Muscle layer of duodenum (tissue), 2 donors: ENCODE measurements around the gene ZNF281.

Experiments used
- H3K27ac ChIP-seq: one replicate; pipeline ENCODE4 v1.7.0; 2013; ENCODE audit warnings: mild to moderate bottlenecking, low read length
- H3K27me3 ChIP-seq: one replicate; pipeline ENCODE4 v1.7.0; 2013; ENCODE audit warnings: low read depth, mild to moderate bottlenecking, control low read depth, low read length
- H3K36me3 ChIP-seq, 2 donors: one replicate each; pipeline ENCODE4 v1.7.0; 2013; ENCODE audit warnings: low read length in 2 of 2, control low read depth in 1 of 2, mild to moderate bottlenecking in 1 of 2; ENCODE audit not compliant: insufficient read depth in 2 of 2, control insufficient read depth in 1 of 2
- H3K4me1 ChIP-seq, 2 donors: one replicate each; pipeline ENCODE4 v1.7.0; 2013; ENCODE audit warnings: low read length in 2 of 2, mild to moderate bottlenecking in 2 of 2, control low read depth in 1 of 2, moderate library complexity in 1 of 2; ENCODE audit not compliant: insufficient read depth in 2 of 2, control insufficient read depth in 1 of 2
- H3K4me3 ChIP-seq, 2 donors: one replicate each; pipeline ENCODE4 v1.7.0; 2013; ENCODE audit warnings: low read length in 2 of 2, low read depth in 1 of 2, mild to moderate bottlenecking in 1 of 2
- H3K9me3 ChIP-seq, 2 donors: one replicate each; pipeline ENCODE4 v1.7.0; 2013; ENCODE audit warnings: low read length in 2 of 2, control low read depth in 1 of 2, mild to moderate bottlenecking in 1 of 2; ENCODE audit not compliant: control insufficient read depth in 1 of 2
- donor health status: healthy.

The ZNF281 gene

DNA sequence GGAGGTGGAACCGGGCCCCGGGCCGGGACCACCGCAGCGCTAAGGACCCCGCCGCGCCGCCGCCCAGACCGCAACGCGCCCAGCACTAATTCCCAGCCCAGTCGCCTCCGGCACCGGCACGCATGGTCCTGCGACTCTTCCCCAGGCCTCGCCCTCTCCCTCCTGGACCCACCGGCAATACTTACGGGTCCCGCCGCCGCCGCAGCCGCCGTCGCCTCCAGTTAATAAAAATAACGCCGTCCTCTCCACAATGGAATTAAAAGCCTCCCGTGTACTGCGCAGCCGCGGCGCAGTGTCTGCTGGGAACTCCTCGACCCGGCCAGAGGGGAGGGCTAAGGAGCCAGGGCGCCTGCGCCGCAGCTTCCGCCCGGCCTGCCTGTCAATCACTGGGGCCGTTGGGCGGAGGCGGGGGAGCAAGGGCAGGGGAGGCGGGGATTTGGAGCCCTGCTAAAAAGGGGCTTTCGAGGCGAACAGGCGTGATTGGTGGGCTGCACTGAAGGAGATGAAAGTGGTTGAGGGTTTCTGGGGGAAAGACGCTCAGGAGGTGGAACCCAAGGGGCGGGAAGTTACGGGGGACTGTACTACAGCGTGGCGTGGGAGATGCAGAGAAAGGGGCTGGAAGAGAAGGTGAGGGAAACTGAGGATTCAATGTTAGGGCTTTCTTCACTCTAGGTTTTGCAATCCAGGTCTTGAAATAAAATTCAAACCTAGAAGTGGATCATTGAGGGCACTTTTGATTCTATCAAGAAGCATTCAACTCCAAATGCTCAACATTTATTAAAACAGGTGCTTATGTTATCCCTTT, at the start of gene ZNF281:
Gene ZNF281, minus strand, starts transcription at position 276 of the 805 bp plus-strand sequence. CDS start 331 bp downstream, outside the sequence.
- Histone ChIP-seq H3K36me3 (peaks cover 0 to 6% of the 10 kb centered on the region in 2 donors), H3K9me3 (no peaks in the 10 kb centered on the region), H3K27ac (peak within 1 kb of the TSS; percentile 83), H3K27me3 (no peaks in the 10 kb centered on the region), H3K4me1 (peaks cover 14 to 45% of the 10 kb centered on the region in 2 donors), H3K4me3 (peak within 1 kb of the TSS; percentile 85 to 95)

GRCh38 chr1:200458780-200459179, 48.9 kb upstream of the ZNF281 start:
- H3K4me3 ChIP-seq = no peak overlapping the region
- no peaks in the 10 kb centered on the region for H3K9me3 ChIP-seq
- H3K27me3 ChIP-seq = no peaks in the 10 kb centered on the region
- no peak overlapping the region for H3K27ac ChIP-seq
- no peaks in the 10 kb centered on the region for H3K4me1 ChIP-seq
- H3K36me3 ChIP-seq = no peaks in the 10 kb centered on the region

DNA sequence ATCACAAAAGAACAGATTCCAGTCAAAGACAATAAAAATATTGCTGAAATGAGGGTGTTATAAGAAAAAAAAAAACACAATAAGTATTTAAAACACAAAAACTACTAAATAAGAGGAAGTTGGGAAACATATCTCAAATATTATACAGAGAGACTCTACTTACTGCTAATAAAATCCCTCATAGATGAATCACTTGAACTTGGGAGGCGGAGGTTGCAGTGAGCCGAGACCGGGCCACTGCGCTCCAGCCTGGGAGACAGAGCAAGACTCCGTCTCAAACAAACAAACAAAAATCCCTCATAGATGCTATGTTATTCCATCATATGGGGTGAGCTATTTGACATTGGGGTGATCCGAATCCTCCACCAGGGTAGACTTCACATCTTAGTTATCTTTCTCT, 48.0 kb upstream of the ZNF281 start:
- no peak overlapping the region for H3K27ac ChIP-seq
- no peaks in the 10 kb centered on the region for H3K4me1 ChIP-seq
- no peak overlapping the region for H3K4me3 ChIP-seq
- no peaks in the 10 kb centered on the region for H3K27me3 ChIP-seq
- H3K9me3 ChIP-seq = no peaks in the 10 kb centered on the region
- no peaks in the 10 kb centered on the region for H3K36me3 ChIP-seq

DNA sequence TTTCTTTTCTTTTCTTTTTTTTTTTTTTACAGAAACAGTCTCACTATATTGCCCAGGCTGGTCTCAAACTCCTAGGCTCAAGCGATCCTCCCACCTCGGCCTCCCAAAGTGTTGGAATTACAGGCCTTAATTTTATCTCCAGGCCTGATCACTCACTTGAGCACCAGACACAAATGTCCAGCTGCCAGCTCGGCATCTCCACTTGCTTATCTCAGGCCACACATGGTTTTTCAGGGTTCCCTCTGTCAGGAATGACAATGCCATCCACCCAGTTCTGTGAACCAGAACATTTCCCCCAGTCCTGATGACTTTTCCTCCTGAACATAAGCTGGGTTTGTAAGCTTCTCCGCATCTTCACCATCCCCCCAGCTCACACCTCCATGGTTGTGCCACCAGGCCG, 44.6 kb upstream of the ZNF281 start:
- H3K9me3 ChIP-seq = no peaks in the 10 kb centered on the region

DNA sequence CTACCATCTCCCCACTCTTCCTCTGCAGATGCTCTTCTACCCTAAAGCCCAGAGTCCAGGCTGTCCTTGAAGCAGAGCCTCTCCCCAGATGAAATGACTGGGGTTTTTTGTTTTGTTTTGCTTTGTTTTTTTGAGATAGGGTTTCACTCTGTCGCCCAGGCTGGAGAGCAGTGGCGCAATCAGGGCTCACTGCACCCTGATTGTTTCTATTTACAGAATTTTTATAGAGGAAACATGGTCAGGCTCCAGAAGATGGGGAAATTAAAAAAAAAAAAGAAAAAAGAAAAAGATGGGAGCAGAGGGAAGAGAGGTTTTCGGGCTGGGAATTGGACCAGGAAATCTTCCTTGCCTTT, 43.7 kb upstream of the ZNF281 start:
- no peaks in the 10 kb centered on the region for H3K9me3 ChIP-seq
- no peaks in the 10 kb centered on the region for H3K4me1 ChIP-seq
- H3K4me3 ChIP-seq = no peak overlapping the region
- H3K36me3 ChIP-seq = no peaks in the 10 kb centered on the region
- H3K27me3 ChIP-seq = no peaks in the 10 kb centered on the region
- no peak overlapping the region for H3K27ac ChIP-seq

More for the DNA sequence above, 44.6 kb upstream of the ZNF281 start:
- no peak overlapping the region for H3K4me3 ChIP-seq
- no peaks in the 10 kb centered on the region for H3K36me3 ChIP-seq
- no peaks in the 10 kb centered on the region for H3K27me3 ChIP-seq
- no peaks in the 10 kb centered on the region for H3K4me1 ChIP-seq
- no peak overlapping the region for H3K27ac ChIP-seq

- H3K4me1 ChIP-seq = no peaks in the 10 kb centered on the region
- H3K9me3 ChIP-seq = no peaks in the 10 kb centered on the region
- no peaks in the 10 kb centered on the region for H3K27me3 ChIP-seq
- no peak overlapping the region for H3K4me3 ChIP-seq
- no peak overlapping the region for H3K27ac ChIP-seq
- no peaks in the 10 kb centered on the region for H3K36me3 ChIP-seq
Observed at GRCh38 chr1:200452850-200453552, 43.2 kb upstream of the ZNF281 start.

DNA sequence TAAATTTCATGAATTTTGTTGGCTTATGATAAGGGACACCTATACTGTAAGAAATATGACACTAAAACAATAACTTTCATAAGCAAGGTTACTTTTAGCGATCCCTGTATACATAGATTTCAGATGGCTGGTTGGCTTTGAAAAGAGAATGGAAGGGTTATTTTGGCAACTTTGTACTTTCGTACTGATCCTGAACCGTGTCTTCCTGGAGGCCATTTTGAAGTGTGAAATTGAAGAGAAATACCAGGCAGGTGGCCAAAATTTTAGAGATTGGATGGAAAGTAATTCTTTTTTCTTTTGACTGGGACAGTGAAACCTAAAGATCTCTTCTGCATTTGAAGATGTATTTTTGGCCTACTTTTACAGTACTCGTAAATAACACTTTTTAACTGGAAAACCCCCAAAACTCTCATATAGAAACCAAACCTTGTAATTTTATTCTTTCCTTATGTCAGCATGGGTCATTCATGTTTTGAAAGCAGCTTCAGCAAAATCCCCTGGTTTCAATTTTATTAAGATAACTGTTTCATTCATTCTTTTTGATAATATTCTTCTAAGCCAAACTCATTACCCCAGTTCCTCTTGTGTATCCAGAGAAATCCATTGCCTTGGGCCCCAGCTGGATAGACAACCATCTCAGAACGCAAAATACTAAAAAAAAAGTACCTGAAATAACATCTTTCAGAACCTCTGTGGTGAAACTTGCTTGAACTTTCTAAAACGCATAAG, 38.4 kb upstream of the ZNF281 start:
- Histone ChIP-seq H3K9me3 (no peaks in the 10 kb centered on the region), H3K4me3 (no peak overlapping the region), H3K27ac (no peak overlapping the region), H3K27me3 (no peaks in the 10 kb centered on the region), H3K36me3 (no peaks in the 10 kb centered on the region), H3K4me1 (no peaks in the 10 kb centered on the region)

DNA sequence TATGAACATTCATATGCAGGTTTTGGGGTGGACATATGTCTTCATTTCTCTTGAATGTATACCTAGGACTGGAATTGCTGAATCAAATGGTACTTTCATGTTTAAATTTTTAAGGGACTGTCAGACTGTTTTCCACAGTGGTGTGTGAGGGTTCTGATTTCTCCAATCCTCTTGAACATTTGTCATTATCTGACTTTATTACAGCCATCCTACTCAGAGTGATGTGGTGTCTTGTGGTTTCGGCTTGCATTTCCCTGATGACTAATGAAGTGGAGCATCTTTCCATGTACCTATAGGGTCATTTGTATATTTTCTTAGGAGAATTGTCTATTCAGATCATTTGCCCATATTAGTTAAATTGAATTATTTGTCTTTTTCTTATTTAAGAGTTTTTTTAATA, 35.4 kb upstream of the ZNF281 start:
- H3K4me1 ChIP-seq = no peaks in the 10 kb centered on the region
- no peak overlapping the region for H3K4me3 ChIP-seq
- no peaks in the 10 kb centered on the region for H3K36me3 ChIP-seq
- no peaks in the 10 kb centered on the region for H3K27me3 ChIP-seq
- no peak overlapping the region for H3K27ac ChIP-seq
- H3K9me3 ChIP-seq = no peaks in the 10 kb centered on the region

DNA sequence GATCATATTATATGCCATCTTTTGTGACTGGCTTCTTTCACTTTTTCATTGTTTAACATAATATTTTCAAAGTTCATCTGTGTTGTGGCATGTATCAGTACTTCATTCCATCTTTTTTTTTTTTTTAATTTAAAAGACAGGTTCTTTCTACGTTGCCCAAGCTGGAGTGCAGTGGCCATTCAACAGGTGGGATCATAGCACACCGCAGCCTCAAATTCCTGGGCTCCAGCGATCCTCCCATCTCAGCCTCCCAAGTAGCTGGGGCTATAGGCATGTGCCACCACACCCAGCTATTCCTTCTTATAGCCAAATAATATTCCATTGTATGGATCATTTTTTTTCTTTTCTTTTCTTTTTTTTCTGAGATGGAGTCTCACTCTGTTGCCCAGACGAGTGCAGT, 34.6 kb upstream of the ZNF281 start:
- Histone ChIP-seq H3K4me3 (no peak overlapping the region), H3K4me1 (no peaks in the 10 kb centered on the region), H3K9me3 (no peaks in the 10 kb centered on the region), H3K27me3 (no peaks in the 10 kb centered on the region), H3K27ac (no peak overlapping the region), H3K36me3 (no peaks in the 10 kb centered on the region)

DNA sequence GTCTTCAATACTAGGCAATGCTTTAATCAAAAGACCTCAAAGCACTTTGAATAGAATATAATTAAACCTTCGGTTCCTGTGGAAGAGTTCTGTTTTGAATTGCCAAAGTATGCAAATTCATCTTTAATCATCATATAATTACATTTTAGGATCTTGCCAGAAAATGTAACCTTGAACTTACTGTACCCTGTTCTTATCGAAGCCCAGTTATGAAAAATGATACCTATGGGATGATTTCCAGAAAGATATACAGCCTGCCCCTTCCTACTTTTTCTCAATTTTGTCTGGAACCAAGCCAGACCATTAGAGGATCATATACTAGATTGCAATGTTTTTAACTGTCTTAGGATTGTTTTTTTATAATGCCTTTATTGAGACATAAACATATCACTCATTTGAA, 34.0 kb upstream of the ZNF281 start:
- Histone ChIP-seq H3K36me3 (no peaks in the 10 kb centered on the region), H3K9me3 (no peaks in the 10 kb centered on the region), H3K27me3 (no peaks in the 10 kb centered on the region)

DNA sequence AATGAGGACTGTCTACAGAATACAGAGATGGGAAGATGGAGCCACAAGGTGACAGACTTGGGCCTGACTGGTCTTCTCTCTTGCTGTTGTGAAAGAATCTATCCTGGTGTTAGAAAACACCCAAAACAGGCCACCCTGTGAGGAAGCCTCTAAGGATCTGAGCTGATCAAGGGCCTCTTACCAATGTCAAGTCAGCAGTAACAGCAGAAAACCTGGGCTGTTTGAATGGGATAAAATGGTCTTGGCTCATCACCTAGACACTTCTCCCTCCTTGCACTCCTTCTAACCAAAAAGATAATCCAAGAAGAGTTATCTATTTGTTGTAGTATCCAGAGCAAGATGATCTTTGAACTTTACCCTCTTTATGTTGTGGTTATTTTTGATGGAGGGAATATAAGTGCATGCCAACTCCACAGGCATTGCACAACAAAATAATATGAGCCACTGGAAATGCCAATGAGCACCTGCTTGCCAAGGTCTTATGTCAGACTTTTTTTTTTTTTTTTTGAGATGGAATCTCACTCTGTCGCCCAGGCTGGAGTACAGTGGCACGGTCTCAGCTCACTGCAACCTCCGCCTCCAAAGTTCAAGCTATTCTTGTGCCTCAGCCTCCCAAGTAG, 32.8 kb upstream of the ZNF281 start:
- H3K27ac ChIP-seq = no peak overlapping the region
- H3K36me3 ChIP-seq = no peaks in the 10 kb centered on the region
- no peaks in the 10 kb centered on the region for H3K9me3 ChIP-seq
- H3K27me3 ChIP-seq = no peaks in the 10 kb centered on the region
- no peak overlapping the region for H3K4me3 ChIP-seq
- H3K4me1 ChIP-seq = no peaks in the 10 kb centered on the region

More for the DNA sequence above, 34.0 kb upstream of the ZNF281 start:
- Histone ChIP-seq H3K27ac (no peak overlapping the region), H3K4me1 (no peaks in the 10 kb centered on the region), H3K4me3 (no peak overlapping the region)
